ENCODE measurements around the gene COL5A1.

- no peak for TF ChIP-seq CTCF (IDR thresholded peaks at IDR 0.05 in 4 of 5, conservative IDR thresholded peaks at IDR 0.05 in 1 of 5)
- TF ChIP-seq POLR2A (IDR thresholded peaks at IDR 0.05), result no peak
Observed at GRCh38 chr9:134882204-134882785, 240.7 kb downstream of the COL5A1 start.
